HEK293 (cell line): Measurements from ENCODE around the gene RPRD1A.

Source experiments
- CTCF ChIP-seq: fragments of 450-650 bp; formaldehyde crosslinking; IDR thresholded peaks from 2 replicates; pipeline ENCODE4 v1.5.1; 2016; ENCODE audit warnings: missing biosample characterization, missing genetic modification characterization
- FEZF1 ChIP-seq: fragments of 450-650 bp; formaldehyde crosslinking; IDR thresholded peaks from 2 replicates; pipeline ENCODE4 v1.5.1; 2016; ENCODE audit warnings: missing biosample characterization, missing genetic modification characterization
- GLIS1 ChIP-seq: fragments of 450-650 bp; formaldehyde crosslinking; IDR thresholded peaks from 2 replicates; pipeline ENCODE4 v1.5.1; 2016; ENCODE audit warnings: missing biosample characterization, missing genetic modification characterization
- HIC1 ChIP-seq: fragments of 450-650 bp; formaldehyde crosslinking; IDR thresholded peaks from 2 replicates; pipeline ENCODE4 v1.5.1; 2016; ENCODE audit warnings: missing biosample characterization, missing genetic modification characterization
- HOXC10 ChIP-seq: sonication (generic); formaldehyde crosslinking; IDR thresholded peaks from 2 replicates; pipeline ENCODE4 v1.8.1; 2023; ENCODE audit warnings: mild to moderate bottlenecking, missing genetic modification reagents
- KLF1 ChIP-seq: fragments of 450-650 bp; formaldehyde crosslinking; IDR thresholded peaks from 2 replicates; pipeline ENCODE4 v1.5.1; 2016; ENCODE audit warnings: missing biosample characterization, missing genetic modification characterization
- KLF10 ChIP-seq: fragments of 450-650 bp; IDR thresholded peaks from 2 replicates; pipeline ENCODE4 v1.5.1; 2018; ENCODE audit warnings: missing biosample characterization, mild to moderate bottlenecking, missing genetic modification characterization
- KLF8 ChIP-seq: fragments of 450-650 bp; formaldehyde crosslinking; IDR thresholded peaks from 2 replicates; pipeline ENCODE4 v1.5.1; 2016; ENCODE audit warnings: missing biosample characterization, missing genetic modification characterization
- MEIS1 ChIP-seq: sonication (generic); formaldehyde crosslinking; IDR thresholded peaks from 2 replicates; pipeline ENCODE4 v1.8.1; 2022; ENCODE audit warnings: missing genetic modification reagents, mild to moderate bottlenecking, borderline replicate concordance
- SP7 ChIP-seq: fragments of 450-650 bp; formaldehyde crosslinking; IDR thresholded peaks from 2 replicates; pipeline ENCODE4 v1.5.1; 2016; ENCODE audit warnings: missing biosample characterization, missing genetic modification characterization
- ZBTB10 ChIP-seq: fragments of 450-650 bp; formaldehyde crosslinking; IDR thresholded peaks from 2 replicates; pipeline ENCODE4 v1.5.1; 2016; ENCODE audit warnings: missing biosample characterization, missing genetic modification characterization
- ZBTB49 ChIP-seq: fragments of 450-650 bp; formaldehyde crosslinking; IDR thresholded peaks from 2 replicates; pipeline ENCODE4 v1.5.1; 2016; ENCODE audit warnings: missing biosample characterization, missing genetic modification characterization, low read depth
- ZEB2 ChIP-seq: fragments of 450-650 bp; formaldehyde crosslinking; IDR thresholded peaks from 2 replicates; pipeline ENCODE4 v1.5.1; 2016; ENCODE audit warnings: missing biosample characterization, missing genetic modification characterization
- ZIC2 ChIP-seq: fragments of 450-650 bp; formaldehyde crosslinking; IDR thresholded peaks from 2 replicates; pipeline ENCODE4 v1.5.1; 2016; ENCODE audit warnings: missing biosample characterization, missing genetic modification characterization
- ZNF146 ChIP-seq: fragments of 450-650 bp; formaldehyde crosslinking; IDR thresholded peaks from 2 replicates; pipeline ENCODE4 v1.5.1; 2016; ENCODE audit warnings: missing biosample characterization, missing genetic modification characterization
- ZNF175 ChIP-seq: fragments of 450-650 bp; formaldehyde crosslinking; IDR thresholded peaks from 2 replicates; pipeline ENCODE4 v1.5.1; 2016; ENCODE audit warnings: missing biosample characterization, missing genetic modification characterization
- ZNF2 ChIP-seq: fragments of 450-650 bp; formaldehyde crosslinking; IDR thresholded peaks from 2 replicates; pipeline ENCODE4 v1.5.1; 2016; ENCODE audit warnings: missing biosample characterization, missing genetic modification characterization
- ZNF324 ChIP-seq: fragments of 450-650 bp; formaldehyde crosslinking; IDR thresholded peaks from 2 replicates; pipeline ENCODE4 v1.5.1; 2016; ENCODE audit warnings: missing biosample characterization, missing genetic modification characterization
- ZNF501 ChIP-seq: fragments of 450-650 bp; formaldehyde crosslinking; IDR thresholded peaks from 2 replicates; pipeline ENCODE4 v1.5.1; 2016; ENCODE audit warnings: missing biosample characterization, missing genetic modification characterization
- ZNF555 ChIP-seq: fragments of 450-650 bp; formaldehyde crosslinking; conservative IDR thresholded peaks from 2 replicates; pipeline ENCODE4 v1.5.1; 2017; ENCODE audit warnings: missing biosample characterization, mild to moderate bottlenecking, missing genetic modification characterization, inconsistent platforms
- ZNF600 ChIP-seq: fragments of 450-650 bp; formaldehyde crosslinking; IDR thresholded peaks from 2 replicates; pipeline ENCODE4 v1.5.1; 2016; ENCODE audit warnings: missing biosample characterization, missing genetic modification characterization
- ZNF704 ChIP-seq: fragments of 450-650 bp; formaldehyde crosslinking; IDR thresholded peaks from 2 replicates; pipeline ENCODE4 v1.5.1; 2016; ENCODE audit warnings: missing biosample characterization, missing genetic modification characterization
- ZNF785 ChIP-seq: fragments of 450-650 bp; formaldehyde crosslinking; IDR thresholded peaks from 2 replicates; pipeline ENCODE4 v1.5.1; 2016; ENCODE audit warnings: missing biosample characterization, missing genetic modification characterization
- ZNF843 ChIP-seq: fragments of 450-650 bp; formaldehyde crosslinking; IDR thresholded peaks from 2 replicates; pipeline ENCODE4 v1.5.1; 2016; ENCODE audit warnings: missing biosample characterization, missing genetic modification characterization
- ZSCAN30 ChIP-seq: fragments of 450-650 bp; IDR thresholded peaks from 2 replicates; pipeline ENCODE4 v1.5.1; 2018; ENCODE audit warnings: missing biosample characterization, mild to moderate bottlenecking, missing genetic modification characterization, moderate library complexity
- TF ChIP-seq, protein P1 (sequence below): fragments of 450-650 bp; formaldehyde crosslinking; IDR thresholded peaks from 2 replicates; pipeline ENCODE4 v1.5.1; 2016; ENCODE audit warnings: missing biosample characterization, missing genetic modification characterization
- TF ChIP-seq, protein P2 (sequence below): fragments of 450-650 bp; formaldehyde crosslinking; IDR thresholded peaks from 2 replicates; pipeline ENCODE4 v1.5.1; 2016; ENCODE audit warnings: missing biosample characterization, missing genetic modification characterization

The RPRD1A gene

DNA sequence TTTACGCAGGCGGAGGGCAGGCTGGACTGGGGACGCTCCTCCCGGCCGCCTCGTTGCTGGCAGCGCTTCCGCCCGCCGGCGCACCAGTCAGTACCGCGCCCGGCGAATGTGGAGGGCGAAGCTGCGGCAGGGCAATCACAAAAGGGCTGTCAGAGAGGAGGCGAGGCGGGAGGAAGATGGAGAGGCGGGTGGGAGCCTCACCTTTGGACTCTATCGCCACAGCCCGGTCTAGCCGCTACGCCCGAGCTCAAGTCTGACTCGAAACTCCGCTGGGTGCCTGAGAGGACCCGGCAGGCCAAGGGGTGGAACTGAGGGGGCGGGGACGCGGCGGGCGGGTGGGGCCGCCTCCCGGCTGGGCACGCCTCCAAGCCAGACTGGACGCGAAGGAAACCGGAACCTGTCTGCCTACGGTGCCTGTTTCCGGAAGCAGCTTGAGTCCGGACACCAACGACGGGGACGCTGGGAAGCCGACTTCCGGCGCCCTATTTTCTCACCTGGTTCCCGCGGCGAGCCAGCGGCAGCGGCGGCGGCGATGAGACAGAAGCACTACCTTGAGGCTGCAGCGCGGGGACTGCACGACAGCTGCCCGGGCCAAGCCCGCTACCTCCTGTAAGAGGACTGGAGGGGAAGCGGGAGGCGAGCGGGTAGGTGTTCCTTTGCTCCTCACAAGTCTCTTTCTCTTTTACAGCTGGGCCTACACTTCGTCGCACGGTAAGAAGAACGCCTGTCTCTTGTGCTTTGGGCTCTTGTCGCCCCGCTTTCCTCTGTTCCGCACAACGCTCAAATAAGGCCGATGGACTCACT, 95.0 kb downstream of the RPRD1A start, which contains the start of gene RMP24 (continued):
- TF ChIP-seq ZNF2 (tag by site-specific recombination), result 0 out of 2 replicates have a peak, but pooled peaks have one; percentile 19
- peak; percentile 64 for TF ChIP-seq GLIS1 (tag by site-specific recombination)
- no peak for TF ChIP-seq ZNF704
- TF ChIP-seq, protein P1, sequence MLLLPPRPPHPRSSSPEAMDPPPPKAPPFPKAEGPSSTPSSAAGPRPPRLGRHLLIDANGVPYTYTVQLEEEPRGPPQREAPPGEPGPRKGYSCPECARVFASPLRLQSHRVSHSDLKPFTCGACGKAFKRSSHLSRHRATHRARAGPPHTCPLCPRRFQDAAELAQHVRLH (tag by site-specific recombination), result peak; percentile 65; the same call in 1 of the 2 replicates
- peak; percentile 51; the same call in 1 of the 2 replicates for TF ChIP-seq ZNF324 (tag by site-specific recombination)
- TF ChIP-seq ZBTB49 (tag by site-specific recombination), result no peak
- TF ChIP-seq ZNF146 (tag by site-specific recombination), result no peak
- no peak for TF ChIP-seq MEIS1
- no peak for TF ChIP-seq ZNF175 (tag by site-specific recombination)
- peak; percentile 39; the same call in 1 of the 2 replicates for TF ChIP-seq KLF10 (tag by site-specific recombination)
- TF ChIP-seq HOXC10 (CRISPR knock-in tag), result peak; percentile 86; the same call in 1 of the 2 replicates
- peak; percentile 7; the same call in 1 of the 2 replicates for TF ChIP-seq CTCF (tag by site-specific recombination)
- peak; percentile 85 for TF ChIP-seq ZSCAN30 (tag by site-specific recombination)
- peak; percentile 32; the same call in 1 of the 2 replicates for TF ChIP-seq FEZF1 (tag by site-specific recombination)
- TF ChIP-seq HIC1 (tag by site-specific recombination), result peak; percentile 29; the same call in 1 of the 2 replicates
- TF ChIP-seq SP7 (tag by site-specific recombination), result peak; percentile 81
- peak; percentile 90 for TF ChIP-seq KLF8 (tag by site-specific recombination)
- peak; percentile 90 for TF ChIP-seq ZBTB10 (tag by site-specific recombination)
- peak; percentile 58 for TF ChIP-seq ZNF843 (tag by site-specific recombination)
- TF ChIP-seq KLF1, result peak; percentile 86
- TF ChIP-seq ZNF501 (tag by site-specific recombination), result peak; percentile 87
- peak; percentile 42 for TF ChIP-seq ZIC2
- TF ChIP-seq ZEB2 (tag by site-specific recombination), result peak; percentile 76
- 0 out of 2 replicates have a peak, but pooled peaks have one; percentile 26 for TF ChIP-seq ZNF785 (tag by site-specific recombination)
- peak; percentile 60; the same call in 1 of the 2 replicates for TF ChIP-seq ZNF600 (tag by site-specific recombination)
- TF ChIP-seq, protein P2, sequence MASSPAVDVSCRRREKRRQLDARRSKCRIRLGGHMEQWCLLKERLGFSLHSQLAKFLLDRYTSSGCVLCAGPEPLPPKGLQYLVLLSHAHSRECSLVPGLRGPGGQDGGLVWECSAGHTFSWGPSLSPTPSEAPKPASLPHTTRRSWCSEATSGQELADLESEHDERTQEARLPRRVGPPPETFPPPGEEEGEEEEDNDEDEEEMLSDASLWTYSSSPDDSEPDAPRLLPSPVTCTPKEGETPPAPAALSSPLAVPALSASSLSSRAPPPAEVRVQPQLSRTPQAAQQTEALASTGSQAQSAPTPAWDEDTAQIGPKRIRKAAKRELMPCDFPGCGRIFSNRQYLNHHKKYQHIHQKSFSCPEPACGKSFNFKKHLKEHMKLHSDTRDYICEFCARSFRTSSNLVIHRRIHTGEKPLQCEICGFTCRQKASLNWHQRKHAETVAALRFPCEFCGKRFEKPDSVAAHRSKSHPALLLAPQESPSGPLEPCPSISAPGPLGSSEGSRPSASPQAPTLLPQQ (tag by site-specific recombination), result peak; percentile 94
- no peak for TF ChIP-seq ZNF555 (tag by site-specific recombination)
